NOMO-1 treated with DMSO at 0.1 percent for 48 hours (cell line): ENCODE results near the gene PPID.
A peak's percentile ranks its signal among the peaks of the same experiment; 100 is the strongest.
"Not testable (repeated sequence)": the region's sequence is repeated elsewhere in the genome, so short reads cannot be mapped to it uniquely, and the experiment has no call there.

Source experiments
- DNase-seq: peaks from one replicate; lab custom pipeline; 2025; ENCODE audit not compliant: unreplicated experiment; lab: John Stamatoyannopoulos, UW

The PPID gene

DNA sequence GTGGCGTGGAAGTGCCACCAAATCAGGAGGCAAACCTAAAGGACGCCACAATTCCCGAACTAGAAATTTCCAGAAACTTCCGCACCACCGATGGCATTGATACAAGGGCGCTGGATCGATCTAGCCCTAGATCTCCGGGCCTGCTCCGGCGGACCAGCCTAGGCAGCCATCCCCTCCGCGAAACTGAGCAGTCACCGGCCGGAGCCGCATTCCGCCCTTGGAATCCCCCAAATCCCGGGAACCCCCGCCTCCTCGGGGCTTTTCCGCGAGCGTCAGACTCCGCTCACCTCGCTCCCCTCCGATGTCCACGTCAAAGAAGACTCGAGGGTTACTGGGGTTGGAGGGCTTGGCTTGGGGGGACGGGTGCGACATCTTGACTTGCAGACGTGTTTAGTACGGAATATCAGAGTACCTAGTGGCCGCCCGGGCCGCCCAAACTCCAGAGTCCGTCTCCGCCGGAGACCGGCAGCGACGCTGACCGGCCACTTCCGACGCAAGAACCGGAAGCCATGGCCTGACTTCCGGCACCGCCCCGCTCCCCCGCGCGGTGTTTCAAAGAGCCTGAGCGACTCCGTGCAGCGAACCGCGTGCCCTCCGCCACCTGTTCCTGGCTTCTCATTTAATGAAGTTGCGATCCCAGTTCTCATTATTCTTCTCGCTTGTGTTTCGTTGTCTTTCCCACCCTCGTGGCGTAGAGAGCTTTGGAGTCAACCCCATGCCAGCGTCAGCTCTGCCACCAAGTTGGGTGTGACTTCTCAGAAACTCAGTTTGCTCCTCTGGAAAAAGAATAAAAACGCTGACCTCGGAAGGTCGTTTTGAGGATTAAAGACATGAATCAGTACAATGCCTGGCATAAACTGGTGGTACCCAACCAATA, at the start of gene PPID:
PPID (minus strand) TSS at position 480 of the 877 bp plus-strand sequence; CDS start at position 372, 108 bp downstream.
- peak; percentile 77 for DNase-seq

DNA sequence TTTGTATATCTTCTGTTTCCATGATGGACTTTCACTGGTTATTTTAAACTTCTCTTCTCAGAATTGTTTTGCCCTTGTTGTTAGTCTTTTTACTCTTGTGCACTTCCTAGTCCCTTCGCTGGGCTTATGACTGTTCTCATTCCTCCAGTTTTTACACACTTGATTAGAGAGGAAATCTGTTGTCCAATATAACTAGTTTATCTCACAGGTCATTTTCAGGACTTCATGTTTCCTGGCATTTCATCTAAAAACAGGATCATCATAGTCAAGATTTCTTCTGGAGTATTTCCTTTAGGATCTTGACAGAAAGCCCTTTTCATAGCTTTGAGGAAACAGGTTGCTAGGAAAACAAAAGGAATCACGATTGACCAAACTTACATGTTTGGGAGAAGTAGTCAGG, 48.6 kb upstream of the PPID start:
- DNase-seq: no peak

DNA sequence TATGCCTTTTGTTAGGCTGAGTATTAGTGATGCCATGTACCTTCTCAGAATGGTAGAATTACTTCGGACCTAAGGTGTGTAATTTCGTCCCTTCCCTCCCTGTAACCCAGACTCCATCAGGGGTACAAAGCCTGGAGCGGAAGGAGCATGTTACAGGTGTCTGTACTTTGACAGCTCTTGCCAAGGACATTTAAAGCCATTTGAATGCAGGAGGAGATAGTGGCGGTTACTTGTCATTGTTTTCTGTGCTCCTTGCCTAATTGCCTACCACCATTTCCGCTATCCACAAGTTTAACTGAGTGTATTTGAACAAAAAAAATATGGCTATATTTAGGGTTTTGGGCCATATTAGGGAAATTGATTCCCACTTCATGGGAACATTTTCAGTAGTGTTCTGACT, 47.5 kb upstream of the PPID start:
- no peak for DNase-seq

DNA sequence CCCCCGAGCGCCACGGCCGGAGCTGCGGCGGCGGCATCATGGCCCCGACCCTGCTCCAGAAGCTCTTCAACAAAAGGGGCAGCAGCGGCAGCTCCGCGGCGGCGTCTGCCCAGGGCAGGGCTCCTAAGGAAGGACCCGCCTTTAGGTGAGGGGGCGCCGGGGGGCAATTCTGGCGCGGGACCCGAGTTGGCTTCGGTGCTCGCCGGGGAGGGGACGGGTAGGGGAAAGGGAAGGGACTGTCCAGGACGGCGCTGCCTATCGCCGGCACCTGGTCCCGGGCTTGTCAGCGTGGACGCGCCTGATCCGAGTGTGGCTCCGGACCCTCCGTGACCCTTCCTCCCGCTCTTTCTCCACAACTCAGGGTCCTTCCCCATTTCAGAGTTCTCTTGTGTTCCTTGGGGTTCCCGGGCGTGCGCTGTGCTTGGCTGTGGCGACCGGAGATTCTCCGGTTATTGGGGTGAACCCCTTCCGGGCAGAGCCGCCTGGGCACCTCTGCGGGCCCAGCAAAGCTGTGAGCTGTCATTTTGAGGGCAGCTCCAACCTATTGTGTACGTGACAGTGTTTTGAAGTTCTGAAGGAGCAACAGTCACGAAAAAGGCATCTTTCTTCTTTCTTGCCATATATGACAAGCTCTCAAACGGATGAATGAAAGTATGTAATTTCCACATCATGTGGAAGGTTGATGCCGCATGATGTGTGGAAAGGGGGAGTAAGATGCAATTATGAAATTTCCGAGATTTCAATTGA, 46.2 kb upstream of the PPID start:
- peak; percentile 18 for DNase-seq

DNA sequence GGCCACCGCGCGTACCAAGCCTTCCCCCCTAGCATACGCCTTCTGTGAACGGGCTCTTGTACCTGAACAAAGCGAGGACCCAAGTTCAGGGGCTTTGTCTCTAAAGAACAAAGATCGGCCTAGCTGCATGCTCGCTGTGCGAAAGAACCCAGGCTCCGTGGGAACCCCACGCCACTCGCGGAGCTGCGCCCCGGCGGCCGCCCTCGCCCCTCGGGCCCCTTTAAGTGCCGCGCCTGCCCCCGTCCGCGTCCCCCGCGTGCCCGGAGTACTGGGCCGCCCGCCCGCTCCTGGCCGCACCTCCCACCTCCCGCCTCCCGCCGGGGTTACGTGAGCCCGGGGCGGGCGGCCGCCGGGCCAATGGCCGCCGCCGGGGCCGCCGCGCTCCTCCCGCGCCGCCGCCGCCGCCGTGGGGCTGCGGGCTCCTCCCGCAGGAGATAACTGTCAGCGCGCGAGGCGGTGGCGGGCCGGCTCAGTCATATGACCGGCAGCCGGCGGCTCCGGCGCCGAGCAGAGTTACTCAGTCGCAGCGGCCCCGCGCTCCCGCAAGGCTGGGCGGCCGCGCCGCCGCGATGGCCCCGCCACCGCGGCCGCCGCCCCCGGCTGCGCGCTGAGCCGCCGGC, 45.5 kb upstream of the PPID start, which contains the start of gene FNIP2:
FNIP2 (plus strand) TSS at position 472 of the 620 bp plus-strand sequence. CDS start 187 bp downstream, outside the sequence.
- peak; percentile 65 for DNase-seq

DNA sequence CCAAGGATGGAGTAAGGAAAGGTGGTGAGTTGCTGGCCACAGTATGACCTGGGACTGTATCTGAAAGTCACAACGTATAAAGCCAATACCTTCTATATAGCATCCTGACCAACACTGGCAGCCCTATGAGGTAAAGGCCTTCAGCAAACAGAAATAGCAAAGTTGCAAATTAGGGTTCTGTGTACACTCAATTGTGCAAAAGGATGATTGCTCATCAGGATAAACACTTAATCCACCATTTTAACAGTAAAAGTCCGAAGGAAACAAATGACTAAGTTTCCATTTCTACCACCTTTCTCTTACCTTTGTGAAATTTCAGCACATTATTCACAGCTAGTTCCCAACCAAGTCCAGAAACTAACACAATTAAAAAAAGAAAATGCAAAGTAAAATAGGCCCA, 44.3 kb upstream of the PPID start:
- DNase-seq: no peak

DNA sequence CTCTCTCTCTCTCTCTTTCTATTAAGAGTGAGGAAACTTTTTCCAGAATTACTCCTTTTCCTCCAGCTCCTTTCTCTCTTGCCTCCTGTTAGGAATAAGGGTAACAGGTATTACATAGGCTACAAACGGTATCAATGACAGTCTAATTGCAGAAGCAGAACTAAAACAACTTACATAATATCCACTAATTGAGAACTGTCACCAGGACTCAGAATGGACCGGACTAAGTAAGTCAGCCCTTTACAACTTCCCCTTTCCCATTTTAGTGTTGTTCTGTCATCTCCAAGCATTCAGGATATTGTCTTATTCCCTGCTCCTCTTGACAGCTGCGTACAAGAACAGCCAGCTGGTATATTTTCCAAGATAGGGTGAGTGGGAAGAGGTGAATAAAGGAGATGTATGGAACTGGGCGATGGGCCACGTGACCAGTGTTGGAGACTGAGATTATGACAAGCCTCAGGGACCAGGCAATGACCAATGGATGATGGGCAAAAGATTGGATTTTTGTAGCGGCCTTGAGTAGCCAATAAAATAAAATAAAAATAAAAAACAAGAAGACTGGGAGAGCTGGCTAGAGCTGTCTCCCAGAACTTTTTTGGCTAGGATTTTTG, 43.3 kb upstream of the PPID start:
- peak; percentile 92 for DNase-seq

DNA sequence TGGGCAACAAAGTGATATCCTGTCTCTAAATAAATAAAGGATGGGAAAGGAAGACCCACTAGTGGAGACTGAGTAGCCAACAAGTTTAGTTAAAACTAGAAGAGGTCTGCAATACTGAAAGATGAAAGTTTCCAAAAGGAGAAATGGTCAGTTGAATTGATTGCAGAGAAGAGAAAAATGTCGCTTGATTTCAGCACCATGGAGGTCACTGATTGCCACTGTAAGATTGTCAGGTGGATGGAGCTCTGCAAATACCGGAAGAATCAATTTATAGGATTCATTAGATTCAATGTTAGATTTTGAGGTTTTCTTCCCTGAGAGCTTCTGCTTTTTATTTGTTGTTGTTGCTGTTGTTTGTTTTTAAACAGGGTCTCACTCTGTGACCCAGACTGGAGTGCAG, 40.3 kb upstream of the PPID start:
- no peak for DNase-seq

DNA sequence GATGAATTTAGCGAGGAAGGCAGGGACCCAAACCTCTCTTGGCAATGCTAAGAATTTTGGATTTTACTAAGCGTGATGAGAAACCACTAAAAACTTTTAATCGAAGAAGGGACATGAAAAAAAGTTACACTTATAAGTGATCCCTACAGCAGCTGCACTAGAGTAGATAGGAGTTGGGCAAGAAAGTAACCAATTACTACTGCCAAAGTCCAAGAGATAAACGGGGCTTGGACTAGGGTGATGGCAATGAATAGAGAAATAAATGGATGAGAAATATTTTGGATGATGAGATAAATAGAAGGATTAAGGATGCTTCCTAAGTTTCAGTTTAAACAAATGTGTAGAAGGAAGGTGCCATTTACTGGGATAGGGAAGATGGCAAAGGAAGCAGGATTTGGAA, 39.4 kb upstream of the PPID start:
- no peak for DNase-seq

DNA sequence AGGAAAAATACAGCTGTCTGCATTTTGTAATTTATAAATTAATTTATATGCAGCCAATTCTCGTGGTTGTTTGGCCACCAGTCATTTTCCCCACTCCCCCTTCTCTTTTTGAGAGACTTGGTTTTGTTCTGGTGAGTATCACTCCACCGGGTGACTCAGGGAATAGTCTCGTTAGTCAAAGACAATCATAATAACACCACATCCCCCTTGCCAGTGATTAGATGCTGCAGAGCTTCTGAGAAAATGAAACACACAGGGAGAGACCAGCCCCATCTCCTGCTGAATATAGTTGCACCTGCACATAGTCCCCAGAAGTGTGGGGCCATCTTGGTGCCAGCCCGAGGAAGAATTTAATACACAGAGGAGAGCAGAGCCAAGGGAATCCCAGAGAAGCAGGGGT, 37.7 kb upstream of the PPID start:
- DNase-seq: no peak

DNA sequence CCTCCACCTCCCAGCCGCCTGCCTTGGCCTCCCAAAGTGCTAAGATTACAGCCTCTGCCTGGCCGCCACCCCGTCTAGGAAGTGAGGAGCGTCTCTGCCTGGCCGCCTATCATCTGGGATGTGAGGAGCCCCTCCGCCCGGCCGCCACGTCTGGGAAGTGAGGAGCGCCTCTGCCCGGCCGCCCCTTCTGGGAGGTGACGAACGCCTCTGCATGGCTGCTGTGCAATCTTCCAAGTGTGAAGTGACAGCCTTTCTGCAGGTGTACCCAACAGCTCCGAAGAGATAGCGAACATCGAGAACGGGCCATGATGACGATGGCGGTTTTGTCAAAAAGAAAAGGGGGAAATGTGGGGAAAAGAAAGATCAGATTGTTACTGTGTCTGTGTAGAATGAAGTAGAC, 36.3 kb upstream of the PPID start:
- not testable (repeated sequence) for DNase-seq

DNA sequence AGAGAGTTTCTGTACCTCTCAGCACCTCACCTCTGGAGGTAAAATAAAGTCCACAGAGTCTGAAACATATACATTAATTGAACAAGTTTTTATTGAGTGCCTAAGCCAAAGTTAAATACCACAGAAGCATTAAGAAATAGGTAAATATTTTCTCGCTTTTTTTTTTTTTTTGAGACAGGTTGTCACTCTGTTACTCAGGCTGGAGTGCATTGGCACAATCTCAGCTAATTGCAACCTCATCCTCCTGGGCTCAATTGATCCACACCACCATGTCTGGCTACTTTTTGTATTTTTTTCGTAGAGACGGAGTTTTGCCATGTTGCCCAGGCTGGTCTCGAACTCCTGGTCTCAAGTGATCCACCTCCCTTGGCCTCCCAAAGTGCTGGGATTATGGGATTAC, 35.5 kb upstream of the PPID start:
- no peak for DNase-seq

DNA sequence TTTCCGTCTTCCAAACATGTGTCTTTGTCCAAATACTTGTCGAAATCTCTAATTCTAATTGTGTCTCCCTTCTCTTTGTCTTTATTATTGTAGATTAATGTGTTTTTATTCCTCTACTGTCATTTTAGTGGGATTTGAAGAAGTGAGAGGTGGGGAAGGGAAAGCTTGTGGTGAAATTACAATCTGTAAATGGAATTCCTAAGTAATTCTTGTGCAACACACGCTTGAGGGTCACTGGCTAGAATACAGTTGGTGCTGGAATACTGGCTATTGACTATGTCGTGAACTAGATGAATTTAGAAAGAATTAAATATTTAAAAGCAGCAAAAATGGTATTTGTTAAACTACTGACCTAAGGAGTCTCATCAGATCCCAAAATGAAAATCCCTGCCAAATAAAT, 34.9 kb upstream of the PPID start:
- DNase-seq: no peak

DNA sequence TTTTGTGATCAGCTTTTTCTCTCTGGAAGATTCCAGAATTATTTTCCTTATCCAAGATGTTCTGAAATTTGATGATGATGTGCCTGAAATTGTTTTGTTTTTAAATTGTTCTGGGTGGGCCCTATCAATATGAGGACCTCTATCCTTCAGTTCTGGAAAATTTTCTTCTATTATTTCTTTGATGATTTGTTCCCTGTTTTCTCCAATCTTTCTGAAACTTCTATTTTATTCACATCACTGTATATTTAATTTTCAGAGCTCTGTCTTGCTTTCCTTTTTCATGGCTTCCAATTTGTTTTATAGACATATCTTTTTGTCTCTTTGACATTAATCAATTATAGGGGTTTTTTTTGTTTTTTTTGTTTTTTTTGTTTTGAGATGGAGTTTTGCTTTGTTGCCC, 33.4 kb upstream of the PPID start:
- no peak for DNase-seq

DNA sequence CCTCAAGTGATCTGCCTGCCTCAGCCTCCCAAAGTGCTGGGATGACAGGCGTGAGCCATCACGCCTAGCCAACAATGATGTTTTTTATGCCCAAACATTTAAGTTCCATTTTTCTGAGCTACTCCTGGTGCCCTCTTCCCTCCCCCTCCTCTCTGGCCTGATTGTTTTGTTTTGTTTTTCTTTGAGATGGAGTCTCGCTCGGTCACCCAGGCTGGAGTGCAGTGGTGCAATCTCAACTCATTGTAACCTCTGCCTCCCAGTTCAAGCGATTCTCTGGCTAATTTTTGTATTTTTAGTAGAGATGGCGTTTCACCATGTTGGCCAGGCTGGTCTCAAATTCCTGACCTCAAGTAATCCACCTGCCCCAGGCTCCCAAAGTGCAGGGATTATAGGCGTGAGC, 32.6 kb upstream of the PPID start:
- DNase-seq: not testable (repeated sequence)

DNA sequence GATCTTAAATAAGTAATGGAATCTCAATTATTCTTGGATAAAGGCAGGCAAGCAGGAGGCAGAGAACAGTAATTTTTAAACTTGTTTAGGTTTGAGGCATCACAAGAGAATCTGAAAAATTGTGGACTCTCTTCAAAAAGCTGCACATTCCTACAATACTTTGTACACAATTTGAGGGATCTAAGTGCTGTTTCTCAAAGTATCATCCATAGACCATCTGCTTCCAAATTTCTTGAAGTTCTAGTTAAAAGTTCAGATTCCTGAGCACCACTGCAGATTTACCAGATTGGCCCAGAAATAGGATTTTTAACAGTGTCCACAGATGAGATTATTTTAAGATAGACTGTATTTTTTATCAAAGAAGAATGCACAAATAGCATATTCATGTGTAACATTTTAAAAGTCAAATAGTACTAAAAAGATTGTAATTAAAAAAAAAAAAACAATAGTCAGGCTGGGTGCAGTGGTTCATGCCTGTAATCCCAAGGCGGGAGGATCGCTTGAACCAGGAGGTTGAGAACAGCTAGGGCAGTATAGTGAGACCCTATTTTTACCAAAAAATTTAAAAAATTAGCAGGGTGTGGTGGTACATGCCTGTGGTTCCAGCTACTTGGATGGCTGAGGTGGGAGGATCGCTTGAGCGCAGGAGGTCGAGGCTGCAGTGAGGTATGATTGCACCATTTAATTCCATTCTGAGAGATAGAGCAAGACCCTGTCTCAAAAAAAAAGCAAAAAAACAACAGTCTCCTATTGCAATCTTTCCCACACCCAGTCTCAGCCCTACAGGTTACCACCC, 31.4 kb upstream of the PPID start:
- DNase-seq: no peak

DNA sequence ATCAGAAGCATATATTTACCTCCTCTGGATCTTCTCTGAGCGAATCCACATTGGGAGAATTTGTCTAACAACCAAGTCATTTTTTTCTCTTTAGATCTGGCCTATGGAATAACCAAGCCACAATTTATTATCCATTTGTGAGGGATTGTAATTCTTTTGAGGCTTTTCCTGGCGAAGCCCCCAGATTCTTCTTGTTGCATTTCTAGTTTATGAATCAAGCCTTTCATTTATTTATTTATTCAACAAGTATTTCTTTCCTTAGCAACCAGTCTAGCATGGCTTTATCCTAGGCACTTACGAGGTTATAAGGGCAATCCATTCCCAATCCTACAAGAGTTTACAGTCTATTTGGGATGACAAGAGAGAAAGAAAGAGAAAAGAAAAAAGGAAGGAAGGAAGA, 27.2 kb upstream of the PPID start:
- no peak for DNase-seq

DNA sequence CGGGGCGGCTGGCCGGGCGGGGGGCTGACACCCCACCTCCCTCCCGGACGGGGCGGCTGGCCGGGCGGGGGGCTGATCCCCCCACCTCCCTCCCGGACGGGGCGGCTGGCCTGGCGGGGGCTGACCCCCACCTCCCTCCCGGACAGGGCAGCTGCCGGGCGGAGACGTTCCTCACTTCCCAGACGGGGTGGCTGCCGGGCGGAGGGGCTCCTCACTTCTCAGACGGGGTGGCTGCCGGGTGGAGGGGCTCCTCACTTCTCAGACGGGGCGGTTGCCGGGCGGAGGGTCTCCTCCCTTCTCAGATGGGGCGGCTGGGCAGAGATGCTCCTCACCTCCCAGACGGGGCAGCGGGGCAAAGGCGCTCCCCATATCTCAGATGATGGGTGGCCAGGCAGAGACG, 23.3 kb upstream of the PPID start:
- DNase-seq: not testable (repeated sequence)

DNA sequence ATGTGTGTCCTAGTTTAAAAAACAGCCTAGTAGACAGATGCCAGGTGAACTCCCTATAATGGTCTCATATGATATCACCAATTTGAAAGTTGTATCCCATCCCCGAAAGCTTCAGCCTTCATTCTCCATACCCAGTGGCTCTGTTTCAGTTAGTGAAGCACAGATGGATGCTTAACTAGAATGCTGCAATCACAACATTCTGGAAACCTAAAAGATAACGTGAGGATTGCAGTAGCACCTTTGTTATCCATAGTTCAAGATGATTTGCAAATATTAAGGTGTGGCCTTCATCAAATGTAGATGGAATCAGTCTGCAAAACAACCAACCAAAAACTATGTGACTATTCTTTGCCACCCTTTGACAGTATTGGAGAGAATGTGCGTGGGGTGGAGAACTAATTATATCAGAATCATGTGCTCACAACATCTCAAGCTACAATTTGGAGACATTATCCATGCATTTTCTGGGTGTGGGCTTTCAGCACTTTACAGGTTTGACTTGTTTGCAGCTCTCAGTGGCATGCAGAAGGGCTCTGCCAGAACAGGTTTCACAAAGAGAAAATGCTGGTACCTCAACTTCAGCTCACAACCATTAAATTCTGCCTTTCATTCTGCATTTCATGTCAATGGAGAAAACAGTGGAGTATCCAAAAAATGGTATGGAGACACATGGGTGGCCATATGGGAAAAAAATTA, 18.3 kb upstream of the PPID start:
- DNase-seq: no peak

DNA sequence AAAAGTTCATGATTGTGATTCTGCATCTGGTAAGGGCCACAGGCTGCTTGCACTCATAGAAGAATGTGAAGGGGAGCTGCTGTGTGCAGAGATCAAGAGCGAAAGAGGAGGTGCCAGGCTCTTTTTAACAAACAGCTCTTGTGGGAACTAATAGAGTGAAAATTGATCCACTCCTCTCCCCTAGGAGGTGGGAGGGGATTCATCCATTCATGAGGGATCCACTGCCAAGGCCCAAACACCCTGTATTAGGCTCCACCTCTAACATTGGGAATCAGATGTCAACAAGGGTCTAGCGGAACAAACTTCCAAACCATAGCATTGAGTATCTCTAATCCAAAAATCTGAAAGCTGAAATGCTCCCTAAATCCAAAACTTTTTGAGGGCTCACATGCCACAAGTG, 16.4 kb upstream of the PPID start:
- no peak for DNase-seq
